DMS53 (cell line): ENCODE results near the gene LVRN.

ENCODE experiments used
- DNase-seq: peaks from one replicate; lab custom pipeline; 2025; lab: John Stamatoyannopoulos, UW

LVRN gene

GRCh38 chr5:116025866-116026265 is 63.6 kb downstream of the LVRN start:
- DNase-seq = no peak

- peak; percentile 87 for DNase-seq
Measured at GRCh38 chr5:116032094-116032517, 69.8 kb downstream of the LVRN start, which contains the start of gene ARL14EPL. Gene ARL14EPL, plus strand, starts transcription at chr5:116032472. Its CDS starts 18,994 bp downstream, at chr5:116051466.

- DNase-seq = no peak
Measured at GRCh38 chr5:116032991-116033390, 70.7 kb downstream of the LVRN start.

GRCh38 chr5:116035123-116035522 is 72.8 kb downstream of the LVRN start:
- DNase-seq = no peak

- DNase-seq = peak; percentile 31
Measured at GRCh38 chr5:116037236-116037822, 75.1 kb downstream of the LVRN start.

- no peak for DNase-seq
Measured at GRCh38 chr5:116038817-116039216, 76.5 kb downstream of the LVRN start.

GRCh38 chr5:116042375-116042774 is 80.1 kb downstream of the LVRN start:
- no peak for DNase-seq

- DNase-seq = no peak
Measured at GRCh38 chr5:116044073-116044472, 81.8 kb downstream of the LVRN start.

- DNase-seq = no peak
Measured at GRCh38 chr5:116045821-116046220, 83.5 kb downstream of the LVRN start.

GRCh38 chr5:116046261-116046660 is 84.0 kb downstream of the LVRN start:
- DNase-seq = peak; percentile 12

GRCh38 chr5:116046823-116047222 is 84.5 kb downstream of the LVRN start:
- DNase-seq = no peak

GRCh38 chr5:116058346-116058936 is 96.2 kb downstream of the LVRN start:
- no peak for DNase-seq

GRCh38 chr5:116062352-116062751 is 100.1 kb downstream of the LVRN start:
- peak; percentile 9 for DNase-seq

- DNase-seq = no peak
Measured at GRCh38 chr5:116063950-116064349, 101.7 kb downstream of the LVRN start.

- DNase-seq = peak; percentile 74
Measured at GRCh38 chr5:116068028-116068632, 105.9 kb downstream of the LVRN start.

GRCh38 chr5:116071211-116071610 is 108.9 kb downstream of the LVRN start:
- no peak for DNase-seq

- DNase-seq = no peak
Measured at GRCh38 chr5:116075191-116075831, 113.0 kb downstream of the LVRN start.

- no peak for DNase-seq
Measured at GRCh38 chr5:116076496-116076895, 114.2 kb downstream of the LVRN start.
